ENCODE measurements around the gene CD81. TPM values are rescaled to one million over a fixed set of nuclear protein-coding genes. Genes with fewer than 3 reads are reported as not detected.

CD81 gene
- total RNA-seq, 2 donors from 2014 or later: 306 to 322 TPM

DNA sequence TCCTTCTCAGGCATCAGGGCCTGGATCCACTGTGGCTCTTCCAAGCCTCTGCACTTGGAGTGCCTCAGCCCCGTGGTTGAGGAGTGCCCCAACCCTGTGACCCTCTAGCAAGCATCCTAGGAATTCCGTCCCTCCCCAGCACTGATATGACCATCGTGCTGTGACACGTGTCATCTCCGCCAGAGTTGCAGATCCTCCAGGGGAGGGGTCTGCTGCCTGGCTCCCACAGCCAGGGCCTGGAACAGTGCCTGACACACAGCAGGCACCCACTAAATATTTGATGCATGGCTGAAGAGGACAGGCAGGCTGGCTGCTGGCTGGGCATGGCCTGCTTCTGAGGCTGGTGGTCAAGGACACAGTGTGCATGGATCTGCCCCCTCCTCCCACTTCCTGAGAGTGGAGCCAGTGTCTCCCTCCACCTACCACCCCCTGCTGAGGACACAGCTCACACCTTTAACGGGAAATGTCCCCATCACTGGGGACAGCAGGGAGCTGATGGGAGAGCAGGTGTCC, 1.7 kb upstream of the CD81 start:
- DNase-seq (ENCODE audit: low spot score): no peak
- Mint-ChIP-seq H3K27ac (no peak overlapping the region), H3K4me3 (no peak overlapping the region), H3K36me3 (no peaks in the 10 kb centered on the region), H3K4me1 (ENCODE audit: low read depth in 2 of 2) (peaks cover 15% of the 10 kb centered on the region in 2 donors), H3K27me3 (no peaks in the 10 kb centered on the region), H3K9me3 (no peaks in the 10 kb centered on the region)
- no peak for ATAC-seq

DNA sequence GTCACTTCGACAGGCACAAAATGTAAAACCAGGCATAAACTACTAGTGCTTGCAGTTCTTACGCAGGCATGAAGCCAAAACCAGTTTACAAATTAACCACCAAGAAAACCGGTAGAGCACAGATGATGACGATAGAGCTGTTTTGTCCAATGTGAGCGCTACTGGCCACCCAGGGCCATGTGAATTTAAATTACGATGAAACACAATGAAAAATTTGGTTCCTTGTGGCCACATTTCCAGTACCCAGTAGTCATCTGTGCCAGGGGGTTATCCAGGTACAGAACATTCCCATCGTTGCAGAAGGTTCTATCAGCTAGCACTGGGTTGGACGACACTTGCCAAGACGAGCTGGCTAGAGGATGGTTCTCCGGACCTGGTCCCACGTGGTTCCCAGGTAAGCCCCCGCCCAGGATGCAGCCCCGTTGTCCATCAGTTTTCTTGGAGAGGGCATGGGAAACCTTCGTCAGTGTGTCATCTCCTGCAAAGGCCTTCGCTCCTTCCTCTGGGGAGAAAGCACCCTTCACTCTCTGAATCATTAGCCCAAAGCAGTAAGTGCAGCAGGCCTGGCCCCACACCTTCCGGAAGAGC, 1.1 kb upstream of the CD81 start:
- no peaks in the 10 kb centered on the region for H3K9me3 Mint-ChIP-seq
- ATAC-seq (no peak), DNase-seq (ENCODE audit: low spot score) (no peak)
- peaks cover 21 to 22% of the 10 kb centered on the region in 2 donors for H3K4me1 Mint-ChIP-seq (ENCODE audit: low read depth in 2 of 2)
- no peaks in the 10 kb centered on the region for H3K27me3 Mint-ChIP-seq
- no peak overlapping the region for H3K4me3 Mint-ChIP-seq
- H3K36me3 Mint-ChIP-seq: no peaks in the 10 kb centered on the region
- no peak overlapping the region for H3K27ac Mint-ChIP-seq

DNA sequence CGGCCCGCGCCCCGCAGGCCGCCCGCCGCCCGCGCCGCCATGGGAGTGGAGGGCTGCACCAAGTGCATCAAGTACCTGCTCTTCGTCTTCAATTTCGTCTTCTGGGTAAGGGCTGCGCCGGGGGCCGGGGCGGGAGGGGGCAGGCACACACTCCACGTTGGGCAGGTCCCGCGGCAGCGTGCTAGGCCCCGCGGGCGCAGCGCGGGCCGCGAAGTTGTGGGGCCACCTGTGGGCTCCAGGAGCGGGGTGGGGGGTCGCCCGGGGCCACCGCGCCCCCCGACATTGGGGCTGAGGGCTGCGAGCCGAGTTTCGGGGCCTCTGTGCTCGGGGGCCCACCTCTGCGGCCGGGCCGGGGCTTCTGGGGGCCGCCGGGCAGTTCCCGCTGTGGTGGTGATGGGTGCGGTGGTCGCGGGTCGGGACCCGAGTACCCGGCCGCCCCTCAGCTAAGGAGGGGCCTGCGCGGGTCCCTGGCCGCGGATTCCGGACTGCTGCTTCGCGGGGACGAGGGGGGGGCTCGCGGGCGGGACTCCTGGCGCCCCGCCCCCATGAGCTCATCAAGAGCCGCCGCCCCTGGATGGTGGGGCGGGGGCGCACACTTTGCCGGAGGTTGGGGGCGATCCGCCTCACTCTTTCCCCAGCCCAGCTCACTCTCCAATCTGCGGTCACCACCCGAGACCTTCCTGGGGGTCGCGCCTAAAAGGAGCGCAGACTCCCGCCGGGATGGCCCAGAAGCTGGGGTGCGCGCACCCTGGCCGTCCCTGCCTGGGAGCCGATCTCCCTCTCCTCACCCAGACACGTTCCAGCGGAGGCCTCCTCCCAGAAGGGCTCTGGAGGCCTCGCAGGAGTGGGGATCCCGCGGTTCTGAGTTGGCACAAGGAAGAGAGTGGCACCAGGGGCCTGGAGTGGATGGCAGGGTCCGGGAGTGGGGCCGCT, 667 bp downstream of the CD81 start:
- Mint-ChIP-seq H3K4me3 (peak overlapping the region; percentile 82), H3K4me1 (ENCODE audit: low read depth in 2 of 2) (peaks cover 26 to 30% of the 10 kb centered on the region in 2 donors), H3K27me3 (no peaks in the 10 kb centered on the region), H3K9me3 (no peaks in the 10 kb centered on the region), H3K36me3 (no peaks in the 10 kb centered on the region), H3K27ac (peak overlapping the region; percentile 72 to 84)
- ATAC-seq (peak; percentile 37 to 51), DNase-seq (ENCODE audit: low spot score) (no peak)

DNA sequence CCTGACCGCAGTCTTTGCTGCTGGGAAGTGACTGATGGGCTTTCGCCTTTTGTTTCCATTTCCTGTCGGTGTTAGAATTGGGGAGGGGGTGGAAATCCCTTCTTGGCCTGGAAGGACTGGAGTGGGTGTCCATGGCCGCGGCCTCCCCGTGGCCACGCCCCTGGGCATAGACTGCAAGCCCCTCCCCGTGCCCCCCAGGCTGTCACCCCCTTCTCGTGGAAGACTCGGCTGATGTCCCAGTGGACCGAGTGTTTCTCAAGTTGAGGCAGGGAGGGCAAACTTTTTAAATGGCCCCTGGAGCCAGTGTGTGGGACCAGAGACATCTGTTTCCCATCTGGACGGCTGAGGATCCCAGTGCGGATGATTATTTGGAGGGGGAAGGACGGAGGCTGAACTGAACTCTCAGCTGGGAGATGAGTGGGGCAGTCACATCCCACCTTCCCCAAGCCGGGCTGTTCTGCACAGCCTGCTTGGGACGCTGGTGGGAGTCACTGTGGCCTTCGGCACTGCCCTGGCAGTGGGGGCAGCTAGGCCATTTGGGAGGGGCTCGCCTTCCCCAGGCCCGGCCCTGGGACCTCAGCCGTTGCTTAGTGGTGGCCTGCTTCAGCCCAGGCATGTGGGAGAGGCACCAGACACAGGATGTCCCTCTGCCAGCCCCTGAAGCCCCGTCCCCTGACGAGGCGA, 1.6 kb downstream of the CD81 start:
- DNase-seq (ENCODE audit: low spot score): no peak
- H3K4me3 Mint-ChIP-seq: peak overlapping the region; percentile 82
- H3K27ac Mint-ChIP-seq: peak overlapping the region; percentile 72 to 84
- no peaks in the 10 kb centered on the region for H3K9me3 Mint-ChIP-seq
- no peak for ATAC-seq
- no peaks in the 10 kb centered on the region for H3K27me3 Mint-ChIP-seq
- no peaks in the 10 kb centered on the region for H3K36me3 Mint-ChIP-seq
- H3K4me1 Mint-ChIP-seq (ENCODE audit: low read depth in 2 of 2): peaks cover 29 to 34% of the 10 kb centered on the region in 2 donors

DNA sequence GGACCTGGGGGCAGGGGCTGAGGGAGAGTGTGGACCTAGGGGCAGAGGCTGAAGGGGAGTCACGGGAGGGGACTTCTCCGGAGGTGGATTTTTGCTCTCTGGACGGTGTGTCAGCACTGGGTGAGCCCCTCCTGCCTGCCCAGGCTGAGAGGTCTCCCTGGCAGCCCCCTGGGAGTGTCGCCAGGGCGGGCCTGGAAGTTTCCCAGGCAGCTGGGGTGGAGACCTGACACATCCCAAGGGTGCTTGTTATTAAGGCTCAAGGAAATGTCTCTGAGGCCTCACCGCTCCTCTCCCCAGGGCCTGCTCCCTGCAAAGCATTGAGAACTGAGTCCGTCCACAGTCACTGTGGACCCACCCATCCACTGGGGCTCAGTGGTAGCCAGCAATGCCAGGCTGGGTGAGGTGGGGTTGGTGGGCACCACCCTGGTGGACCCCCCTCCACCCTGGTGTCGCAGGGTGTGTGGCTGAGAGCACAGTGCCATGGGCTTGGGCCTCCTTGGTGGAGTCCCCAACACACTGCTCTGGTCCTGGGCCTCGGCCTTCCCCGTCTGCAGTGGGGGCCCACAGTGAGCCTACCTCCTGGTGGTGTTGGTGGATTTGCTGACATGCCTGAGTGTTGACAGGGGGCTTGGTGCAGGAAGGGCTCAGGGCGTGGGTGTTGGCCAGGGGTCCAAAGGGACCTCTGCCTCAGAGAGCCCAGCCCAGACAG, 2.5 kb downstream of the CD81 start:
- Mint-ChIP-seq H3K27ac (peak overlapping the region; percentile 75 to 91), H3K27me3 (no peaks in the 10 kb centered on the region), H3K4me3 (peak overlapping the region; percentile 82), H3K4me1 (ENCODE audit: low read depth in 2 of 2) (peaks cover 35 to 38% of the 10 kb centered on the region in 2 donors), H3K36me3 (no peaks in the 10 kb centered on the region), H3K9me3 (no peaks in the 10 kb centered on the region)
- DNase-seq (ENCODE audit: low spot score): no peak
- no peak for ATAC-seq

DNA sequence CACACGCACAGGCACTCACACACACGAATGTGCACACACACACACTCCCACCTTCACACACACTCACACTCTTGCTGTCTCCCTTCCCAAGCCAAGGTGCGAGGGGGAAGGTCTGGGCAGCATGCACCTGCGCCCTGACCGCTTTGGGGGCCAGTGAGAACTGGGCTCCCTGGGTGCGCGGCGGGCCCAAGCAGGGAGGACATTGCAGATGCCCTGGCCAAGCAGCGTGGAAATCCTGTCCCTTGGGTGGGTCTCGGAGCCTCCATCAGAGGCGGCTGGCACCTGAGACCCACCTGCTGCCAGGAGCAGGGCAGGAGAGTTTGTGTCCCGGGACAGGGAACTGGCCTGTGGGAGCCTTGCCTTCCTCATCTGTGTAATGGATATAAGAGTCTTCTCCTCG, 3.3 kb downstream of the CD81 start:
- Mint-ChIP-seq H3K36me3 (no peaks in the 10 kb centered on the region), H3K27me3 (no peaks in the 10 kb centered on the region), H3K9me3 (no peaks in the 10 kb centered on the region), H3K27ac (peak overlapping the region; percentile 75 to 91), H3K4me1 (ENCODE audit: low read depth in 2 of 2) (peaks cover 40 to 41% of the 10 kb centered on the region in 2 donors), H3K4me3 (peak overlapping the region; percentile 82)
- ATAC-seq: no peak
- DNase-seq (ENCODE audit: low spot score): no peak

DNA sequence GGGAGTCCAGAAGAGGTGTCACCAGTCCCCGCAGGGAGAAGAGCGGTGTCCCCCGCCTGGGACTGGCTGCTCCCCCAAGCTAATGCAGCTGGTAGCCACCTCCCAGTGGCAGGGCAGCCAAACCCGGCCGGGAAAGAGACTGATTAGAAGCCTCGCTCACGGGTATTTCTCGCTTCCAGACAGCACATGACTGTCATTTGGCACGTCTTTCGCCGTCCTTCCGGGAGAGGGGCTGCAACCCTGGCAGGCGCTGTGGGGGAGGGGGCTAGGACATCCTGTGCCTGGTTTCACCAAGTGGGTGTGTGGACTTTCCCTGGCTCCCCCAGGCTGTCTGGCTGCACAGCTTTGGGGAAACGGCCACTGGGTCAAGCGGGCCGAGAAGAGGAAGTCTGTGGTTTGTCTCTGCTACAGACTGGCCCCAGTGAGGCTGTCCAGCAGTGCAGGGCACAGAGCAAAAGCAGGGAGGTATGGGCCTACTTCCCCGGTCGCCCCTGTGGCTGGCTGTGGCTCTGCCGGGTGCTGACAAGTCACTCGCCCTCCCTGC, 3.8 kb downstream of the CD81 start:
- no peaks in the 10 kb centered on the region for H3K27me3 Mint-ChIP-seq
- no peaks in the 10 kb centered on the region for H3K36me3 Mint-ChIP-seq
- H3K27ac Mint-ChIP-seq: peak overlapping the region; percentile 75 to 91
- H3K9me3 Mint-ChIP-seq: no peaks in the 10 kb centered on the region
- peak; percentile 88 for DNase-seq (ENCODE audit: low spot score)
- ATAC-seq: peak; percentile 53 to 75
- H3K4me3 Mint-ChIP-seq: peak overlapping the region; percentile 82
- H3K4me1 Mint-ChIP-seq (ENCODE audit: low read depth in 2 of 2): peaks cover 45 to 46% of the 10 kb centered on the region in 2 donors

DNA sequence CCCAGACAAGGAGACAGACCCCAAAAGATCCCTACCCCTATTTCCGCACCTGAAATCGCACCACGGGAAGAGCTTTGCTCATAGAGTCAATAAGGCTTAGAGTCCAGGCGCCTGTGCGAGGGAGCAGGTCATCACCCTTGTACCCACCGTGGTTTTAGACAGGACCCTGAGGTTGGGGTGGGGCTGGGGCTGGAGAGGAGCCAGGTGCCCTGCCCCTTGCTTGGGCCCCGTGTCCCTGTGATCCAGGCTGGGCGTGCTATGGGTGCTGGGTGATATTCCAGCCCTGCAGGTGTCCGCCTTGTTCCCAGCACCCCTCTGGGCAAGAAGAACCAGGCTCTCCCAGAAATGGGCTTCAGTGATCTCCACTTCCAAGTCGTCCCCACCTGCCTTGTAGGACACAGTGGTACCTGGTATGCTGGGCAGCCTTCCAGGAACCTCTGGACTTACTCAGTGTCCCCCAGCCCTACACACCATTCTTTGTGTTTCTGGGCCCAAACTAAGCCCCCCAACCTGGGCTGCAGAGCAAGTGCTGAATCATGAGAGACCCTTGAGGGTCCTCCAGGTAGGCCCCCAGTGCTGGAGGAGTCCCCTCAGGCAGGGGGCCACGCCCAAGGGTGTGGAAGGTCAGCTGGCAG, 4.5 kb downstream of the CD81 start:
- DNase-seq (ENCODE audit: low spot score): no peak
- Mint-ChIP-seq H3K4me3 (peak overlapping the region; percentile 82), H3K36me3 (no peaks in the 10 kb centered on the region), H3K9me3 (no peaks in the 10 kb centered on the region), H3K27me3 (no peaks in the 10 kb centered on the region), H3K27ac (peak overlapping the region; percentile 75 to 91), H3K4me1 (ENCODE audit: low read depth in 2 of 2) (peaks cover 46 to 49% of the 10 kb centered on the region in 2 donors)
- no peak for ATAC-seq

DNA sequence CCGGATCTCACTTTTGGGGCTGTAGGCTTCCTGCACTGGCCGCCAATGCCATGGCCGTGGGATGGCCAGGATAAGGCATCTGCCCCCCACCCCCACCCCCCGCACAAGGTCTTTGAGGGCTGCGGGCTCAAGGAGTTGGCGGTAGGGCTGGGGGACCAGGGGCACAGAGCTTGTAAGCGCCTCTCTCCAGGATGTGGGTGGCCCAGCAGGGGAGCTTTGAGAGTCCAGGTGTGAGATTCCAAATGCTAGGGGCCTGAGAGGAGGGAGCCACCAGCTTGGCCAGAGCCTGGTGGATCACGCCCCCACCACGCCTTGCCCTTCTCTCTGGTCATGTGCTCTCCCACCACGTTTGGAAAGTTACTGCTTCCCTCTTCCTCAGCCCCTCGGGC, 5.0 kb downstream of the CD81 start:
- Mint-ChIP-seq H3K9me3 (no peaks in the 10 kb centered on the region), H3K4me1 (ENCODE audit: low read depth in 2 of 2) (peaks cover 51% of the 10 kb centered on the region in 2 donors), H3K4me3 (no peak overlapping the region), H3K27ac (no peak overlapping the region), H3K27me3 (no peaks in the 10 kb centered on the region), H3K36me3 (no peaks in the 10 kb centered on the region)
- DNase-seq (ENCODE audit: low spot score) (no peak), ATAC-seq (no peak)

DNA sequence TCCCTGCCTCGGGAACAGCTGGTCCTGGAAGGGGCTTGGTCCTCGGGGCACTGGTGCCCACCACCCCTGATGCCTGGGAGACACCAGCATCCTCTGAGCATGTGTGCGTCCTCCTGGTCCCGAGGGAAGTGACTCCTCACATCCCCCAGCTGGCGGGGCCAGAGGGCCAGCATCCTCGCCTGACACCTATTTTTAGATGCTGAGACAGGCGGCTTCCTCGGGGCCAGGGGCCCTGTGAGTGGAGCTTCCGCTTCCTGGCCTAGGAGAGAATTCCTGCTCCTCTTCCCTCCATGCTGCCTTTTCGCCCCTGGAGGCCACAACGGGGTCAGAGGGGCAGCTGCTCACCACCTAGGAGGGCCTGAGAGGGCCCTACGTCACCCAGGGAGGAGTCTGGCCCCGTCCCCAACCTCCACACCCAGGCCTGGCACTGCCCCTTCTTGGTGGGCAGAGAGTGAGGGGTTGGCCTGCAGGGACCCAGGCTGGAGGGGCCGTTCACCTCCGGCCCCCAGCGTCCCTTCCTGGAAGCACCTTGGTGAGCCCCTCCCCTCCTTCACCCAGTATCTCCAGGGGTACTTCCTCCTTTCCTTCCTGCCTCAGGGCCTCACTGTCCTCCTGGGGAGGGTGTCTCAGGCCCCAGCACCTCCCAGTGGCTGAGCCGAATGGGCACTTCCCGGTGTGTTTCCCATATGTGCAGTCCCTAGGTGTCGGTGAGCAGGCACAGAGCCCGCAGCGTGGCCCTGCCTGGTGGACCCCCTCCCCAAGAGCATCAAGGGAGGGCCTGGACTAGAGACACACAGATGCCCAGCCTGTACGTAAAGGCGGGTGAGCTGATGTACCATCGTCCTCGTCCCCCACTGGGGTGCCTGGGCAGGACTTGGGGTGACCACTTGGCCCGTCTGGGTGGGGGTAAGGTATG, 6.1 kb downstream of the CD81 start:
- H3K4me3 Mint-ChIP-seq: no peak overlapping the region
- H3K27me3 Mint-ChIP-seq: no peaks in the 10 kb centered on the region
- H3K27ac Mint-ChIP-seq: peak overlapping the region in 1 of 2 donors; percentile 25
- ATAC-seq (no peak), DNase-seq (ENCODE audit: low spot score) (no peak)
- H3K36me3 Mint-ChIP-seq: no peaks in the 10 kb centered on the region
- H3K4me1 Mint-ChIP-seq (ENCODE audit: low read depth in 2 of 2): peaks cover 57% of the 10 kb centered on the region in 2 donors
- no peaks in the 10 kb centered on the region for H3K9me3 Mint-ChIP-seq

DNA sequence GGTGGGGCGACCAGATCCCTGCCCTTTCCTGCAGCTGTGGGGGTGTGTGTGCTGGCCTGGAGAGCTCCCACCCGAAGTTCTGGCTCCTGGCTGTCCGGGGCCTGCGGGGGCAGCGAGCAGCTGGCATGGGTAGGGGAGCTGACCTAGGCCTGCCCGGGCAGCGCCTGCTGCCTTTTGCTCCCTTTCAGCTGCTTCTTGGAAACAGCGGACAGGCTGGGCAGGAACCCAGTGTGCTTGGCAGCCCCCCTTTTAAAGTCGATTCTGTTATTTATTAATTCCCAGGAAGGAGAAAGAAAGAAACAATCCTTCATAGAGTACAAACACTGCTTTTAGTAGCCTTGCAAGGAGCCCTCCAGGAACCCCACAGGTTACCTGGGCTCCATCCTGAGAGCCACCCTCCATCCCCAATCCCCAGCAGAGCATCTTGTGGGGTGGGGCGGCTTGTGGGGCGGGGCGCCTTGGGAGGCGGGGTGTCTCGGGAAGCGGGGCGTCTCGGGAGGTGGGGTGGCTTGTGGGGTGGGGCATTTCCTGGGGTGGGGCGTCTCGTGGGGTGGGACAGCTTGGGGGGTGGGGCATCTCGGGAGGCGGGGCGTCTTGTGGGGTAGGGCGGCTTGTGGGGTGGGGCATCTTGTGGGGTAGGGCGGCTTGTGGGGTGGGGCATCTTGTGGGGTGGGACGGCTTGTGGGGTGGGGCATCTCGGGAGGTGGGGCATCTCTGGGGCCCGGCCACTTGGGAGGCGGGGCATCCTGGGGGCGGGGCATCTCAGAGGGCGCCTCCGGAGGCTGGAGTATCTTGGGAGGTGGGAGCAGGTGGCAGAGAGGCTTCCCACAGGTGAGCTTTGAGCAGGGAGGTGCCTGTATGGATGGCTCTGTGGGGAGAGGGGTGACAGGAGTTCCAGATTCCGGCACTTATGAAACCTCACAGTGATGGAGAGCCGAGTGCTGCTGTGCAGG, 7.0 kb downstream of the CD81 start:
- Mint-ChIP-seq H3K27ac (peak overlapping the region in 1 of 2 donors; percentile 25), H3K36me3 (no peaks in the 10 kb centered on the region), H3K4me3 (peak overlapping the region; percentile 41), H3K27me3 (no peaks in the 10 kb centered on the region), H3K4me1 (ENCODE audit: low read depth in 2 of 2) (peaks cover 50 to 56% of the 10 kb centered on the region in 2 donors), H3K9me3 (no peaks in the 10 kb centered on the region)
- no peak for ATAC-seq
- DNase-seq (ENCODE audit: low spot score): no peak

Measured in natural killer cell treated with Interleukin-12 subunit alpha and Interleukin-12 subunit beta and Interleukin-15 and Interleukin-18, amount 100 ng/mL, for 72 hours (primary cell).